ENCODE measurements around the gene ZKSCAN4.

The ZKSCAN4 gene

GRCh38 chr6:28220257-28221133 is 31.6 kb downstream of the ZKSCAN4 start:
- TF ChIP-seq CTCF (IDR thresholded peaks at IDR 0.05; ENCODE audit: insufficient read depth, low read depth, low read length, missing control alignments), result no peak
- no peak overlapping the region for H3K4me3 ChIP-seq (ENCODE audit: low read depth, low read length)
- DNase-seq (ENCODE audit: low read depth), result no peak

GRCh38 chr6:28218312-28219248 is 33.5 kb downstream of the ZKSCAN4 start:
- peak overlapping the region; percentile 79 for H3K4me3 ChIP-seq (ENCODE audit: low read depth, low read length)
- DNase-seq (ENCODE audit: low read depth), result peak; percentile 83
- no peak for TF ChIP-seq CTCF (IDR thresholded peaks at IDR 0.05; ENCODE audit: insufficient read depth, low read depth, low read length, missing control alignments)

GRCh38 chr6:28217890-28218289 is 34.2 kb downstream of the ZKSCAN4 start:
- H3K4me3 ChIP-seq (ENCODE audit: low read depth, low read length), result peak overlapping the region; percentile 79
- no peak for DNase-seq (ENCODE audit: low read depth)
- no peak for TF ChIP-seq CTCF (IDR thresholded peaks at IDR 0.05; ENCODE audit: insufficient read depth, low read depth, low read length, missing control alignments)

GRCh38 chr6:28215425-28215824 is 36.6 kb downstream of the ZKSCAN4 start:
- no peak for TF ChIP-seq CTCF (IDR thresholded peaks at IDR 0.05; ENCODE audit: insufficient read depth, low read depth, low read length, missing control alignments)
- no peak overlapping the region for H3K4me3 ChIP-seq (ENCODE audit: low read depth, low read length)
- no peak for DNase-seq (ENCODE audit: low read depth)

- DNase-seq (ENCODE audit: low read depth), result no peak
- no peak for TF ChIP-seq CTCF (IDR thresholded peaks at IDR 0.05; ENCODE audit: insufficient read depth, low read depth, low read length, missing control alignments)
- no peak overlapping the region for H3K4me3 ChIP-seq (ENCODE audit: low read depth, low read length)
These were observed 38.9 kb downstream of the ZKSCAN4 start for GRCh38 chr6:28213213-28213523.

GRCh38 chr6:28212510-28213212 is 39.4 kb downstream of the ZKSCAN4 start:
- H3K4me3 ChIP-seq (ENCODE audit: low read depth, low read length), result peak overlapping the region; percentile 67
- no peak for TF ChIP-seq CTCF (IDR thresholded peaks at IDR 0.05; ENCODE audit: insufficient read depth, low read depth, low read length, missing control alignments)
- DNase-seq (ENCODE audit: low read depth), result peak; percentile 89

All from GM12865 (cell line).